Neural cell (in vitro differentiated cells): Measurements from ENCODE around the gene FBXL20.

ENCODE experiments used
- EP300 ChIP-seq: fragments of 450-650 bp; conservative IDR thresholded peaks from 2 replicates; pipeline ENCODE4 v1.6.1; 2014; ENCODE audit warnings: antibody characterized with exemption, mild to moderate bottlenecking, moderate library complexity; ENCODE audit not compliant: poor library complexity, severe bottlenecking
- EZH2 ChIP-seq: fragments of 200-600, 300-800 bp; shearing (Covaris generic), sonication (generic); IDR thresholded peaks from 2 replicates; pipeline ENCODE4 v1.6.1; 2014; ENCODE audit warnings: antibody characterized with exemption, low read length, borderline replicate concordance, mild to moderate bottlenecking; ENCODE audit not compliant: insufficient read depth, poor library complexity, severe bottlenecking
- MXI1 ChIP-seq: fragments of 450-650 bp; conservative IDR thresholded peaks from 2 replicates; pipeline ENCODE4 v1.6.1; 2014; ENCODE audit warnings: antibody characterized with exemption, mild to moderate bottlenecking; ENCODE audit not compliant: poor library complexity, severe bottlenecking
- POLR2AphosphoS5 ChIP-seq: IDR thresholded peaks from 2 replicates; pipeline ENCODE4 v1.6.1; 2012
- RAD21 ChIP-seq: fragments of 450-650 bp; conservative IDR thresholded peaks from 2 replicates; pipeline ENCODE4 v1.6.1; 2014; ENCODE audit warnings: antibody characterized with exemption, mild to moderate bottlenecking, moderate library complexity
- TAF1 ChIP-seq: IDR thresholded peaks from 2 replicates; pipeline ENCODE4 v1.6.1; 2012; ENCODE audit warnings: low read depth
- TF ChIP-seq, protein P1 (sequence below): fragments of 450-650 bp; IDR thresholded peaks from 2 replicates; pipeline ENCODE4 v1.5.1; 2014; ENCODE audit warnings: antibody characterized with exemption, mild to moderate bottlenecking, moderate library complexity; ENCODE audit not compliant: poor library complexity, severe bottlenecking
- TF ChIP-seq, protein P2 (sequence below): IDR thresholded peaks from 2 replicates; pipeline ENCODE4 v1.6.1; 2012; ENCODE audit warnings: borderline replicate concordance

DNA sequence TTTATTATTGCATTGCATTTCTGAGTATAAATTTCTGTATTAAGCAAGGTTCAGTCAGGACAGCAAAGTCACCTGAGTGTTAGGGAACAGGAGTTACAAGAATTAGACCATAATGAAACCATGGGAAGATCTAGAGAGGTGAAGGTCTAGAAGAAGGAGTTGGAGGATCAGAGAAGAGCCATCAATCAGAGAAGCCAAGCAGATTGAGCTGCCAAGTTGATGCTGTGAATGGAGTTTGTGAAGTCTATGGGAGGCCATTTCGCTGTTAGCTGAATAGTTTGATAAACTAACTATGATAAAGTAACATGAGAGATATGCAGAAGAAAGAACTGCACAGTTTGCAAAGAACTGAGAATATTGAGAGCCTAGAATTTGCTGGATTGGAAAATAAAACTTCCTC, 40.4 kb downstream of the FBXL20 start:
- TF ChIP-seq, protein P1, sequence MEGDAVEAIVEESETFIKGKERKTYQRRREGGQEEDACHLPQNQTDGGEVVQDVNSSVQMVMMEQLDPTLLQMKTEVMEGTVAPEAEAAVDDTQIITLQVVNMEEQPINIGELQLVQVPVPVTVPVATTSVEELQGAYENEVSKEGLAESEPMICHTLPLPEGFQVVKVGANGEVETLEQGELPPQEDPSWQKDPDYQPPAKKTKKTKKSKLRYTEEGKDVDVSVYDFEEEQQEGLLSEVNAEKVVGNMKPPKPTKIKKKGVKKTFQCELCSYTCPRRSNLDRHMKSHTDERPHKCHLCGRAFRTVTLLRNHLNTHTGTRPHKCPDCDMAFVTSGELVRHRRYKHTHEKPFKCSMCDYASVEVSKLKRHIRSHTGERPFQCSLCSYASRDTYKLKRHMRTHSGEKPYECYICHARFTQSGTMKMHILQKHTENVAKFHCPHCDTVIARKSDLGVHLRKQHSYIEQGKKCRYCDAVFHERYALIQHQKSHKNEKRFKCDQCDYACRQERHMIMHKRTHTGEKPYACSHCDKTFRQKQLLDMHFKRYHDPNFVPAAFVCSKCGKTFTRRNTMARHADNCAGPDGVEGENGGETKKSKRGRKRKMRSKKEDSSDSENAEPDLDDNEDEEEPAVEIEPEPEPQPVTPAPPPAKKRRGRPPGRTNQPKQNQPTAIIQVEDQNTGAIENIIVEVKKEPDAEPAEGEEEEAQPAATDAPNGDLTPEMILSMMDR: no peak
- TF ChIP-seq POLR2AphosphoS5 (no peak), TAF1 (no peak), RAD21 (no peak), EZH2 (no peak), EP300 (no peak), MXI1 (no peak)
- TF ChIP-seq, protein P2, sequence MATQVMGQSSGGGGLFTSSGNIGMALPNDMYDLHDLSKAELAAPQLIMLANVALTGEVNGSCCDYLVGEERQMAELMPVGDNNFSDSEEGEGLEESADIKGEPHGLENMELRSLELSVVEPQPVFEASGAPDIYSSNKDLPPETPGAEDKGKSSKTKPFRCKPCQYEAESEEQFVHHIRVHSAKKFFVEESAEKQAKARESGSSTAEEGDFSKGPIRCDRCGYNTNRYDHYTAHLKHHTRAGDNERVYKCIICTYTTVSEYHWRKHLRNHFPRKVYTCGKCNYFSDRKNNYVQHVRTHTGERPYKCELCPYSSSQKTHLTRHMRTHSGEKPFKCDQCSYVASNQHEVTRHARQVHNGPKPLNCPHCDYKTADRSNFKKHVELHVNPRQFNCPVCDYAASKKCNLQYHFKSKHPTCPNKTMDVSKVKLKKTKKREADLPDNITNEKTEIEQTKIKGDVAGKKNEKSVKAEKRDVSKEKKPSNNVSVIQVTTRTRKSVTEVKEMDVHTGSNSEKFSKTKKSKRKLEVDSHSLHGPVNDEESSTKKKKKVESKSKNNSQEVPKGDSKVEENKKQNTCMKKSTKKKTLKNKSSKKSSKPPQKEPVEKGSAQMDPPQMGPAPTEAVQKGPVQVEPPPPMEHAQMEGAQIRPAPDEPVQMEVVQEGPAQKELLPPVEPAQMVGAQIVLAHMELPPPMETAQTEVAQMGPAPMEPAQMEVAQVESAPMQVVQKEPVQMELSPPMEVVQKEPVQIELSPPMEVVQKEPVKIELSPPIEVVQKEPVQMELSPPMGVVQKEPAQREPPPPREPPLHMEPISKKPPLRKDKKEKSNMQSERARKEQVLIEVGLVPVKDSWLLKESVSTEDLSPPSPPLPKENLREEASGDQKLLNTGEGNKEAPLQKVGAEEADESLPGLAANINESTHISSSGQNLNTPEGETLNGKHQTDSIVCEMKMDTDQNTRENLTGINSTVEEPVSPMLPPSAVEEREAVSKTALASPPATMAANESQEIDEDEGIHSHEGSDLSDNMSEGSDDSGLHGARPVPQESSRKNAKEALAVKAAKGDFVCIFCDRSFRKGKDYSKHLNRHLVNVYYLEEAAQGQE: no peak
